ENCODE data around the gene PLXNA2.

PLXNA2 gene

DNA sequence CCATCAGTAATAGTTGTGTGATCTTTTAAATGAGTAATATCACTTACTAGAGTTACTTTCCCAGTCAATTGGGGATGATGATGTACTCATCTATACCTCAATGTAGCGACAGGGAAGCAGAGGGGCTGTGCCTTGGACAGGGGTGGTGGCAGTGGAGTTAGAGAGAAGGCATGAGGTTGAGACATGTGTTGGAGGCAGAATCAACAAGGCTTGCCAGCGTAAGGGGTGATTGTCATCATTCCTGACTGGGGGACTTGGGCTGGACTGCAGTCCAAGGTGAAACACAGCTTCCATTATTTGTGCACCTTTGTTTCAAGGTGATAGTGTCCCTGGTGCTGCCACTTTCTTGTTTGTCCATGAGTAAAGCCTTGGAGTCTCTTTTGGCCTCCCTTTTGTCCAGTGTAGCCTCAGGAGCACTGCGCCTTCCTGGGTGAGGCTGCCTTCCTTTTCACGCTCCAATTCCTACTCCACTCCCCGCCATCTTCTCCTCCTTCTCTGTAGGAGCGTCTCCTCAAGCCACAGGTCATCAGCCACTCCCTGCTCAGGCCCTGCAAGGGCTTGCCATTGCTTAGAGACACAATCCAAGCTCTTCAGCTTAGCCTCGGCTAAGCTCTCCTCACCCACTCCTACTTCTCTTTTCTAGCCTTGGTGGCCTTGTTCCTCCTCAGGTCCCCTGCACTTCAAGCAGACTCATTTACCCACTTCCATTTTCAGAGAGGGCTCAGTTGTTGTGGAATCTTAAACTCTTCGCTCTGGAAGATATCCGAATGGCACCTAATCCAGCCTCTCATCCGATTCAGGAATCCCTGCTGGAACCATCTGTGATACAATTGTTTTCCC lies 255.6 kb downstream of the PLXNA2 start:
- no peak for FAIRE-seq
- no peak for TF ChIP-seq POLR2AphosphoS5 (IDR thresholded peaks at IDR 0.05; ENCODE audit: low read depth, low read length)
- TF ChIP-seq TAF1 (IDR thresholded peaks at IDR 0.05; ENCODE audit: low read depth, low read length): no peak
- TF ChIP-seq POLR2A (IDR thresholded peaks at IDR 0.05; ENCODE audit: low read depth, low read length): no peak
- TF ChIP-seq PAX5 (IDR thresholded peaks at IDR 0.05; ENCODE audit: insufficient read depth, low read length, severe bottlenecking): no peak
- TF ChIP-seq POU2F2 (IDR thresholded peaks at IDR 0.05; ENCODE audit: low read depth, low read length): no peak
- no peak for TF ChIP-seq SPI1 (IDR thresholded peaks at IDR 0.05; ENCODE audit: low read depth, low read length)
- no peak for DNase-seq (ENCODE audit: insufficient read length, low spot score)

DNA sequence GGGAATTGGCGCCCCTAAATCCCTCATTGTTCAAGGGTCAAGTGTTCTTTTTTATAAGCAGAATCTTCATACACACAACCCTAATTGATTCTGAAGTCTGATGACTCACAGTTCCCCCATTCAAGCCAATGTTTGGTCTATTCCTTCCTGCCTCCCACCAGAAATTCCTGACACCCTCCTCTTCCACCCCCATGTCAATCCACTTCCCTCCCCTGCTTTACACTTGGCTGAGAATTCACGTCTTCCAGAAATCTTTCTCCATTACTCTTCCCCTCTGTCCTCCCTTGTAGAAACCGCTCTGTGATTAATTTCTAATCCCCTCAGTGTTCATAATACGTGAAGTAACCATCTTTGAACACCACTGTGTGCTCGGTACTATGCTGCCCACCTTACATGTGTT lies 257.0 kb downstream of the PLXNA2 start:
- no peak for DNase-seq (ENCODE audit: insufficient read length, low spot score)
- FAIRE-seq: no peak
- TF ChIP-seq TAF1 (IDR thresholded peaks at IDR 0.05; ENCODE audit: low read depth, low read length) (no peak), POU2F2 (IDR thresholded peaks at IDR 0.05; ENCODE audit: low read depth, low read length) (no peak), POLR2AphosphoS5 (IDR thresholded peaks at IDR 0.05; ENCODE audit: low read depth, low read length) (no peak), POLR2A (IDR thresholded peaks at IDR 0.05; ENCODE audit: low read depth, low read length) (no peak), PAX5 (IDR thresholded peaks at IDR 0.05; ENCODE audit: insufficient read depth, low read length, severe bottlenecking) (no peak), SPI1 (IDR thresholded peaks at IDR 0.05; ENCODE audit: low read depth, low read length) (no peak)

DNA sequence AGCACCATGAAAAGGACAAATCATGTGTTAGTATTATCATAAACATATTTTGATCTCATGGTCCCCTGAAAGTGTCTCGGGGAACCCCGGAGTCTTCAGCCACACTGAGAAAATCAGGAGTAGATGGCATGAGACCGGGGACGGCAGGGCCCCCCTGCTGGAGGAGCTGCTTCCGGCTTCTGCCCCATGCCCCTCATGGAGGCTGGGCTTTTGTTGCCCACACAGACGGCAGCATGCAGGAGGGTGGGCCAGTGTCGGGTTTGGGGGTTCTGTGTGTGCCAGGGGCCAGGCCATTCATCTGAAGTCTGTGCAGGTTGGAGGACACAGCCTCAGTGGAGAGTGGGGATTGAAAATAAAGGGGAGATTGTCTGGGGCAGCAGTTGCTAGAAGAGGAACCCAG lies 258.2 kb downstream of the PLXNA2 start:
- TF ChIP-seq POLR2AphosphoS5 (IDR thresholded peaks at IDR 0.05; ENCODE audit: low read depth, low read length): no peak
- no peak for TF ChIP-seq POU2F2 (IDR thresholded peaks at IDR 0.05; ENCODE audit: low read depth, low read length)
- TF ChIP-seq POLR2A (IDR thresholded peaks at IDR 0.05; ENCODE audit: low read depth, low read length): no peak
- no peak for TF ChIP-seq SPI1 (IDR thresholded peaks at IDR 0.05; ENCODE audit: low read depth, low read length)
- no peak for TF ChIP-seq PAX5 (IDR thresholded peaks at IDR 0.05; ENCODE audit: insufficient read depth, low read length, severe bottlenecking)
- no peak for TF ChIP-seq TAF1 (IDR thresholded peaks at IDR 0.05; ENCODE audit: low read depth, low read length)
- DNase-seq (ENCODE audit: insufficient read length, low spot score) (no peak), FAIRE-seq (no peak)

DNA sequence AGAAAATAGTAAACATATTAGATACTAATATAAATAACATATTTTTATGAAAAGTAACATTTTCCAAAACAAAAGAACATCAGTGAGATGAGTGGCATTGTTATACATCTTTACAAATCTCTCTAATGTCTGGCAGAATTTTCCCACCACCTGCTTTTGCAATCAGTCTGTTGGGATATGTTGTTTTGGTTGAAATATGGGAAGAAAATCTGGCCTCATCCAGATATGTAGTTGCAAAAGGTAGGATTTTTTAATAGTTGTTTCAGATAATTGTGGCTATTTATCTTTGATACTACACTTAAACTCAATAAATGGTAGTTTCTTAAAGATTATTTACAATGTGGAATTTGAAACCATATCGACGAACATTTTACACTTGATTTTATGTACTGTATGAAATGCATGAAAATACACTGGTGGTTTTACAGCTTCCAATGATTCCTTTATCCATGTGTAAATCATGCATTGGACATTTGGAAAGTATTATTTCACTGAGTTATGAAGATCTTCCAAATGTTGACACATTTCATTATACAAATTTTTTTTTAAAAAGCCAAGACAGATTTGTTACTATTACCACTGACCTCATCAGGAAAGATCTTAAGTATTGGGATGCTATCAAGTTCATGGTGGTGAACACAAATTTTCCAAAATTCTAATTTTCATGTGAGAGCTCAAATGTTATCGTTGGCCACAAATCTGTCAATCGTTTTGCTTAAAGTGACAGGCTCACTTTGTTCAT lies 259.2 kb downstream of the PLXNA2 start:
- DNase-seq (ENCODE audit: insufficient read length, low spot score): no peak
- no peak for FAIRE-seq
- TF ChIP-seq PAX5 (IDR thresholded peaks at IDR 0.05; ENCODE audit: insufficient read depth, low read length, severe bottlenecking) (no peak), TAF1 (IDR thresholded peaks at IDR 0.05; ENCODE audit: low read depth, low read length) (no peak), POU2F2 (IDR thresholded peaks at IDR 0.05; ENCODE audit: low read depth, low read length) (no peak), POLR2A (IDR thresholded peaks at IDR 0.05; ENCODE audit: low read depth, low read length) (no peak), SPI1 (IDR thresholded peaks at IDR 0.05; ENCODE audit: low read depth, low read length) (no peak), POLR2AphosphoS5 (IDR thresholded peaks at IDR 0.05; ENCODE audit: low read depth, low read length) (no peak)

DNA sequence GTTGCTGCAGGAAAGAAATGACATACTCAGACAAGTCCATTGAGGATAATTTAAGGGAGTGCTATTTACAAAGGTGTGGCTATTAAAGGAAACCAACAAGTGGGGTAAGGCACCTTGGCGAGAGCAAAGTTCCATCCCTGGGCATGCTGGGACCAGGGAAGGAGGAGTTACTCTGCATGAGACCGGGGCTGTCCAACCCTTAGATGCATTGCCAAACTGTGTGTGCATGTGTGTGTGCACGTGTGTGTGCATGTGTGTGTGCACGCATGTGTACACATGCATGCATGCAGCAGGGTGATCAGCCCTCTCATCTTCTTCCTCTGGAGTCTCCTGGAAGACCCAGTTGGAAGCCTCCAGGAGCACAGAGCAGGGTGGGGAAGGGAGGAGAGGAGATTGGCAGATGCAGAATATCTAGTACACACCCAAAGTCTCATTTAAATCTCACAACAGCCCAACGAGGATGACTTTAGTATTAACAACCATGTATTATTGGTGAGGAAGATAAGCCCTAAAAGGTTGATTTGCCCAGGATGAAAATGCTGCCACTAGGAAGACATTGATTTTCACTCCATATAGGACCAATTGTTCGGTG lies 261.0 kb downstream of the PLXNA2 start:
- FAIRE-seq (no peak), DNase-seq (ENCODE audit: insufficient read length, low spot score) (no peak)
- TF ChIP-seq POLR2A (IDR thresholded peaks at IDR 0.05; ENCODE audit: low read depth, low read length): no peak

GRCh38 chr1:207981976-207982375 lies 262.2 kb downstream of the PLXNA2 start:
- FAIRE-seq: peak; percentile 38
- peak; percentile 35 for DNase-seq (ENCODE audit: insufficient read length, low spot score)

GRCh38 chr1:207978441-207978840 lies 265.7 kb downstream of the PLXNA2 start:
- FAIRE-seq: no peak
- TF ChIP-seq SPI1 (IDR thresholded peaks at IDR 0.05; ENCODE audit: low read depth, low read length): no peak
- no peak for TF ChIP-seq POLR2A (IDR thresholded peaks at IDR 0.05; ENCODE audit: low read depth, low read length)
- TF ChIP-seq POLR2AphosphoS5 (IDR thresholded peaks at IDR 0.05; ENCODE audit: low read depth, low read length): no peak
- no peak for TF ChIP-seq TAF1 (IDR thresholded peaks at IDR 0.05; ENCODE audit: low read depth, low read length)
- no peak for TF ChIP-seq POU2F2 (IDR thresholded peaks at IDR 0.05; ENCODE audit: low read depth, low read length)
- TF ChIP-seq PAX5 (IDR thresholded peaks at IDR 0.05; ENCODE audit: insufficient read depth, low read length, severe bottlenecking): no peak
- no peak for DNase-seq (ENCODE audit: insufficient read length, low spot score)

More at GRCh38 chr1:207981976-207982375, 262.2 kb downstream of the PLXNA2 start:
- TF ChIP-seq POLR2A (IDR thresholded peaks at IDR 0.05; ENCODE audit: low read depth, low read length): no peak
- no peak for TF ChIP-seq PAX5 (IDR thresholded peaks at IDR 0.05; ENCODE audit: insufficient read depth, low read length, severe bottlenecking)
- TF ChIP-seq POU2F2 (IDR thresholded peaks at IDR 0.05; ENCODE audit: low read depth, low read length): no peak

- TF ChIP-seq POU2F2 (IDR thresholded peaks at IDR 0.05; ENCODE audit: low read depth, low read length) (no peak), TAF1 (IDR thresholded peaks at IDR 0.05; ENCODE audit: low read depth, low read length) (no peak), SPI1 (IDR thresholded peaks at IDR 0.05; ENCODE audit: low read depth, low read length) (no peak), PAX5 (IDR thresholded peaks at IDR 0.05; ENCODE audit: insufficient read depth, low read length, severe bottlenecking) (no peak), POLR2AphosphoS5 (IDR thresholded peaks at IDR 0.05; ENCODE audit: low read depth, low read length) (no peak), POLR2A (IDR thresholded peaks at IDR 0.05; ENCODE audit: low read depth, low read length) (no peak)
- DNase-seq (ENCODE audit: insufficient read length, low spot score): no peak
- no peak for FAIRE-seq
Measured at GRCh38 chr1:207977876-207978275, 266.3 kb downstream of the PLXNA2 start.

DNA sequence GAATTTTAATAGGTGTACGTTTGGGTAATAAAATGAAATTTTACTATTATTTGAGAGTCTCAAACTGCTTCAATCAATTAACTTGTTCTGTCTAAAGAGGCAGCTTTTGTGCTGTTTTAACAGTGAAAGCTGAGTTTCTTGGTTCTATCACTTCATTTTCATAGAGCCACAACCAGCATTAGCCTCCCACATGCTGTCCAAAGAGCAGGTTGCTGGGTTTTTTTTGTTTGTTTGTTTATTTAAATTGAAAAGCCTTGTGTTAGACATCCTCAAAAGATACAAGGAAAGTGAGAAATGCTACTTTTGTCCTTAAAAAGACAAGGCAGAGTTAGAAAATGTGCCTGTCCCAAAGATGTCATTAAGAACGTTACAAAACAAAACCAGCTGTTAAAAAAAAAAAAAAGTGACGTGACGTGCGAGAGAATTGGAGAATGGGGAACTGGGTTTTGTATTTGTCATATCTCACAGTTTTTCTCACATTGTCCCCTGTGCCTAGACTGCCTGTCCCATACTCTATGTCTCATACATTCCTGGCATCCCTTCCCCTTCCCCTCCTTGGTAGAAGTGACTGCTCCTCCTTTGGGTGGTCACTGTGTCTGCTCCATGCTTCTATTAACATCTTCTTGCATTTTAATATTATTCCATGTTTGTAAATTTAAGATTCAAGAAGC lies 270.2 kb downstream of the PLXNA2 start:
- DNase-seq (ENCODE audit: insufficient read length, low spot score) (no peak), FAIRE-seq (no peak)

More for the DNA sequence above, 270.2 kb downstream of the PLXNA2 start:
- no peak for TF ChIP-seq PAX5 (IDR thresholded peaks at IDR 0.05; ENCODE audit: insufficient read depth, low read length, severe bottlenecking)
- TF ChIP-seq SPI1 (IDR thresholded peaks at IDR 0.05; ENCODE audit: low read depth, low read length): peak; percentile 90
- TF ChIP-seq POLR2AphosphoS5 (IDR thresholded peaks at IDR 0.05; ENCODE audit: low read depth, low read length): no peak
- TF ChIP-seq TAF1 (IDR thresholded peaks at IDR 0.05; ENCODE audit: low read depth, low read length): no peak
- TF ChIP-seq POU2F2 (IDR thresholded peaks at IDR 0.05; ENCODE audit: low read depth, low read length): no peak

Data from GM12891 (cell line).